Activated naive CD8-positive, alpha-beta T cell treated with anti-CD3 and anti-CD28 coated beads for 36 hours (primary cell): ENCODE results near the gene PDLIM4. TPM values are rescaled to one million over a fixed set of nuclear protein-coding genes. Genes with fewer than 3 reads are reported as not detected.

Experiments used
- DNase-seq: peaks from one replicate; pipeline ENCODE4 v3.0.0; 2021
- H3K27ac Mint-ChIP-seq: one replicate; pipeline ENCODE4 v1.8.0; 2022; ENCODE audit warnings: mild to moderate bottlenecking, moderate library complexity, mixed read lengths
- H3K27me3 Mint-ChIP-seq: one replicate; pipeline ENCODE4 v1.8.0; 2022; ENCODE audit warnings: mild to moderate bottlenecking, mixed read lengths
- H3K36me3 Mint-ChIP-seq: one replicate; pipeline ENCODE4 v1.8.0; 2021; ENCODE audit warnings: mild to moderate bottlenecking, mixed read lengths
- H3K4me1 Mint-ChIP-seq: one replicate; pipeline ENCODE4 v1.8.0; 2021; ENCODE audit warnings: mixed read lengths
- H3K4me3 Mint-ChIP-seq: one replicate; pipeline ENCODE4 v1.8.0; 2022; ENCODE audit warnings: mild to moderate bottlenecking, moderate library complexity, mixed read lengths
- H3K9me3 Mint-ChIP-seq: one replicate; pipeline ENCODE4 v1.8.0; 2022; ENCODE audit warnings: mixed read lengths
- total RNA-seq, 2 experiments: library from RNA; stranded (reverse); gene quantifications; one replicate each; pipeline ENCODE4 v1.2.3, GENCODE V29; 2021

The PDLIM4 gene
- total RNA-seq, 2 experiments from 2014 or later: 0.31 TPM; not detected in 1

DNA sequence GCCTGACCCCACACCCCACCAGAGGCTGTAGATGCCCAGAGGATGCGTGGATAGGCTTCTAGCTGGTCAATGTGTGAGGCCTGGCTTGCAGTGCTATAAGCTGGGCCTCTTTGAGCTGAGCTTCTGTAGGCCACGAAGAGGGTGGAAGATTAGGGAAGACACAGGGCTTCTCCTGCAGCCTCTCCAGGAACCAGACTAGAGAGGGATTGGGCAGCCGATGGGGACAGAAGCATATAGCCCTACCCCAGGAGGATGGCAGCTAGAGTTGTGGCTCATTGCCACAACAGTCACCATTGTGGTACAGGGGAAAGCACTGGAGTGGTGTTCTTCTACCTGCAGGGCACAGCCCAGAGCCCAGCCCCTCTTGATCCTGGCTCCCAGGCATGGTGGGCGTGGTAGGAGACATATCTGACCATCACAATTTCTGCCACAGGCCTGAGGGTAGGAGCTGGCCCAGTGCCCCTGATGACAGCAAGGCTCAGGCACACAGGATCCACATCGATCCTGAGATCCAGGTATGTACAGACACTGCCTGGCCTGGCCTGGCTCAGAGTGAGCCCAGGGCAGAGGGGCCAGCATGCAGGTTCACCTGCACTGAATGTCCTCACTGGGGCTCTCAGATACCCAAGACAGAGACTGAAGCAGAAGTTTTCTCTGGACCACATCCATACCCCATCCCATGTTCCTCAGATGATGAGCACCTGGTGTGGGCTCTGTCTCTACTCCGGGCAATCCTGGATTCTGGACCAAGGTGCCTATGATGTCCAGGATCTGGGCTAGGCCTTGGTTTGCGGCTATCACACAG, 8.7 kb downstream of the PDLIM4 start:
- peaks cover 31% of the 10 kb centered on the region for H3K4me1 Mint-ChIP-seq
- no peaks in the 10 kb centered on the region for H3K9me3 Mint-ChIP-seq
- no peaks in the 10 kb centered on the region for H3K36me3 Mint-ChIP-seq
- no peak overlapping the region for H3K4me3 Mint-ChIP-seq
- H3K27me3 Mint-ChIP-seq: no peaks in the 10 kb centered on the region
- no peak overlapping the region for H3K27ac Mint-ChIP-seq
- DNase-seq: no peak

DNA sequence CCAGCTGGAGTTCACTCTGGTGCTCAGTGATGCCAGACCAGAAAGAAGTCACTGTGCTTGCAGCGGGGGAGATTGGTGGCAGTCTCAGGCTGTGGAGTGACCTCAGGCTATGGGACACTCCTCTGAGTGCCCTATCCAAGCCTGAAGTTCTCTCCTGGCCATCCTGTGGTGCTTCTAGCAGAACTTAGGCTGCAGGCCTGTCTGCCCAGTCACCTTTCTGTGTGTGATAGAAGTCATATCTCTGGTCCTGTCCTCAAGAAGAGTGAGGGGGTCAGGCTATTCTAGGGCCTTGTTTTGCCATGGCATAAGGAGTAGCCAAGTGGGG, 9.3 kb downstream of the PDLIM4 start:
- no peaks in the 10 kb centered on the region for H3K9me3 Mint-ChIP-seq
- H3K27ac Mint-ChIP-seq: no peak overlapping the region
- no peak for DNase-seq
- H3K4me1 Mint-ChIP-seq: peaks cover 31% of the 10 kb centered on the region
- H3K27me3 Mint-ChIP-seq: no peaks in the 10 kb centered on the region
- no peaks in the 10 kb centered on the region for H3K36me3 Mint-ChIP-seq
- no peak overlapping the region for H3K4me3 Mint-ChIP-seq

DNA sequence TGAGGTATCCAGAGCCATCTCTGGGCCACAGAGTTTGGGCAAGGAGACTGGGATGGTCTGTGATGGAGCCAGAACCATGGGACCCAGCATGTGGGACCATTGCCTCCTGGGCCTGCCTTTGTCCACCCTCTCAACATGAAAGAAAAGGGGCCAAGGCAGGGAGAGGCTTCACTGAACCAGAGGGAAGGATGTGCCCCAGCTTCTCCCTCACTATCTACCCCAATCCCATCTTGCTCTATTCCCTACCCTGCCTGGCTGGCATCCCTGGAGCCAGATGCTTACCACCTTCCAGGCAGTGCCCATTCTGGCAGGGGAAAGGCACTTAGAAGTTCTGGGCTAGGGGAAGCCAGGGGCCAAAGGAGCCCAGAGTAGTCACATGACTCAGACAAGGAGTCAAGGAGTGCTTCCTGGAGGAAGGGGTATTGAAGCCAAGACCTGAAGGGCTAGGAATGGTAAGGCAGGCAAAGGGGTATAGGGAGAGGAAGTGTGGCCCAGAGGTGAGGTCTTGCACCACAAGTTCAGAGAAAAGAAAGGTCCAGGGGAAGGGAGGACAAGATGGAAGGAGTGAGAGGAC, 9.8 kb downstream of the PDLIM4 start:
- peak overlapping the region; percentile 46 for H3K27ac Mint-ChIP-seq
- H3K36me3 Mint-ChIP-seq: no peaks in the 10 kb centered on the region
- no peak overlapping the region for H3K4me3 Mint-ChIP-seq
- DNase-seq: no peak
- H3K27me3 Mint-ChIP-seq: no peaks in the 10 kb centered on the region
- H3K4me1 Mint-ChIP-seq: peaks cover 30% of the 10 kb centered on the region
- H3K9me3 Mint-ChIP-seq: no peaks in the 10 kb centered on the region

DNA sequence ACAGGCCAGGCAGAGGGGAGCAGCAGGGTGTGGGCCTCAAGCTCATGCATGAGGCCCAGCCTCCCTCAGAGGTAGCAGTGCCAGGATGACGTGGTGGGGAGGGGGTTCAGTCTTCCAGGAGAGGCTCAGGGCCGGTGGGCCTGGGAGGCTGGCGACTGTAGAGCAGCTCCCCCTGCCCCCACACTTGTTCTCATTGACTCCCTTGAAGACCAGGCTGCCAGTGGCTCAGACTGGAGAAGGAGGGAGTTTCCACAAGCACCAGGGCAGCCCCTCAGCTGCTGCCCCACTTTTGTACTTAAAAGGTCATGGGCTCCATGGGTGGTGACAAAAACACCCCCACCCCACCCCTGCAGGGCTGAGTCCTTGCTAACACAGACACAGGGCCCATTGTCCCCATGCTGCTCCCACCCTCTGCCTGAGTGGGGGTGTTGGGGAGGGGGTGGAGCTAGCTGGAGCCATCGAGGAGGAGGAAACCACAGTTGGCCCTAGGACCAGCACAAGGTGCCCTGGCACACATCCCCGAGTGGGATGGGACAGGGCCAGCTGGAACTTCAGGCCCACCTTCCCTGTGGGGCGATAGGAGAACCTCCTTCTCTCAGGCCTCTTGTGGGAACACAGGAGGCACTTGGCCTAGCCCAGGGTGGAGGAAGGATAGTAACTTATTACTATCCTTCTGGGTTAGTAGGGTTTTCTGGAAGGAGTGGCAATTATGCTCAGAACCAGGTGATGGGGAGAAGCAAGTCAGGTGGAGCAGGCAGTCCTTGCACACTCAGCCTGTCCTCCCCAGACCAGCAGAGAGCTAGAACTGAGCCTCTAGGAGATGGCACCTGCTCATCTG, 10.7 kb downstream of the PDLIM4 start:
- H3K9me3 Mint-ChIP-seq: no peaks in the 10 kb centered on the region
- peaks cover 31% of the 10 kb centered on the region for H3K4me1 Mint-ChIP-seq
- H3K27ac Mint-ChIP-seq: peak overlapping the region; percentile 5

DNA sequence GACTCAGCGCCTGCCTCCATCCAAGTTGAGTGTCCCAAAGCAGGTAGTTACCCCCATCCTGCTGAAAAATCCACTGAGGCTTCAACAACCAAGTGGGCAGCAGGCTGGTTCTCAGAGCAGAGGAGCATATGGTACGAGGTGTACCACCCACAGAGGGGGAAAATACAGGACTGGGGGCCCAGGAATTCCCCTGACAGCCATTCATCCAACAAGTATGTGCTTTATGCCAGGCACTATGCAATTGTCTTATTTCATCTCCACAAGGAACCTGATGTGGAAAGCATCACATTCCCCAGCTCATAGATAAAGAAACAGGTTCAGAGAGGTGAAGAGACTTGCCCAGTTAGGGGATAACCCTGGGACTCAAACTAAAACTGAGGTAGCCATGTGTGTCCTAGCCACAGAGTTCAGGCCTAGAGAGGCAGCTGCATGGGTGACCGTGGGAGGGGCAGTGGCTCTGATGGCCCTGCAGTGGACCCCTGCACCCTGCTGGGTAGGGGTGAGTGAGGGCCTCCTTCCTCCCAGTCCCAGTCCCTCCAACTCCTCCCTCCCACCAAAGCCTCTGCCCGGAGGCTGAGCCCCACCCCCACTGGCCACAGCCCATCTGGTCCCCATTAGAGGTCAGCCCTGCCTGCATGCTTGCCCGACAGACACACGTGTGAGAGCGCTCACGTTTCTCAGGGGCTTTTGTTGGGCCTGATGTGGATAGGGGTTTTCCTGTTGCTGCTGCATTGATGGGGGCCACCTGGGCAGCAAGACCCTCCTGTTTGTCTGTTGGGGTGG, 11.5 kb downstream of the PDLIM4 start:
- Mint-ChIP-seq H3K27me3 (peaks cover 8% of the 10 kb centered on the region), H3K9me3 (no peaks in the 10 kb centered on the region), H3K27ac (peak overlapping the region; percentile 5), H3K4me1 (peaks cover 24% of the 10 kb centered on the region), H3K36me3 (no peaks in the 10 kb centered on the region), H3K4me3 (no peak overlapping the region)
- DNase-seq: no peak

More for the DNA sequence above, 10.7 kb downstream of the PDLIM4 start:
- DNase-seq: no peak
- no peaks in the 10 kb centered on the region for H3K36me3 Mint-ChIP-seq
- no peak overlapping the region for H3K4me3 Mint-ChIP-seq
- peaks cover 3% of the 10 kb centered on the region for H3K27me3 Mint-ChIP-seq

DNA sequence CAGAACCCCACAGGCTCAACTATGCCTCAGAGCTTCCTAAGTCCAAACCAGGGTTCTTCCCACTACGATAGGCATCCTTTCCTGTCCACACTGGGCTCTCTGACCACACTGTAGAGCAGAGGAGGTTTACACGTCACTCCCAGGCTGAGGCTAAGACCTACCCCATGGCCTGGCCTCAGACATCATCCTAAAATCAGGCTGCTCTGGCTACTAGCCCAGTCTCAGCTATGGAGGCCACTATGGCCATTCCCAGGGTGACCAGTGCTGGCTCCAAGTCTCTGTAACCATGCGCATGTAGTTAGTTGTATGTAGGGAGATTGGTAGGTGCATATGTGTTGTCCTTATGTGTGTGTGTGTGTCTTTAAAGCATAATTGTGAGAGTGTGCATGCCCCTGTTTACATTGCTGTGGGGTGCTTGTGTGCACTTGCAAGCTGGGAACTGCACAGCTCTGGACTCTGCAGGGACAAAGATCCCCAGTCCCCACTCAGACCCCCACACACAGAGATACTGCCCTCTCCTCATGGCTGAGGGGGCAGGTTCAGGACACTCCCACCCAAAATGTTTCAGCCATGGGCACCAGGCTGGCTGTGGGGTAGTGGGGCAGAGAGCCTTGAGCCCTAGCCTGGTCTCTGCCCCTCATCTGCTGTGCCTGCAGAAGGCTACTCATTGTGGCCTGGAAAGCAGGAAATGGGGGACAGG, 12.3 kb downstream of the PDLIM4 start:
- H3K27me3 Mint-ChIP-seq: peaks cover 8% of the 10 kb centered on the region
- peaks cover 15% of the 10 kb centered on the region for H3K4me1 Mint-ChIP-seq
- no peak overlapping the region for H3K27ac Mint-ChIP-seq
- no peaks in the 10 kb centered on the region for H3K9me3 Mint-ChIP-seq
- H3K36me3 Mint-ChIP-seq: no peaks in the 10 kb centered on the region
- H3K4me3 Mint-ChIP-seq: no peak overlapping the region
- DNase-seq: no peak

DNA sequence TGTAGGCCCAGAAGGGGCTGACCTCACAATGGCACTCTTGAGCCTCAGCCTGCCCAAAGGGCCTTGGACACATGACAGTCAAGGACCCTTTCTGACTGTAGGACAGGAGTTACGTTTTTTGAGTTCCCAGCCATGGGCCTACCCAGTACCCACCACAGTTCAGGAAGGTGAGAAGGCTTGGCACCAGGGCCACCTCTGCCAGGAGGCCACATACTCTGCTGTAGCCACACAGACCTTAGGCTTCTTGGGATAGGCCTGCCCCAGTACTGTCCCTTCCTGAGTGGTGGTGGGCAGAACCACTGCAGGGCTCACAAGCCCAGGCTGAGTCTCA, 12.8 kb downstream of the PDLIM4 start:
- Mint-ChIP-seq H3K27ac (no peak overlapping the region), H3K27me3 (peaks cover 8% of the 10 kb centered on the region), H3K4me1 (peaks cover 14% of the 10 kb centered on the region), H3K4me3 (no peak overlapping the region), H3K9me3 (no peaks in the 10 kb centered on the region), H3K36me3 (no peaks in the 10 kb centered on the region)
- DNase-seq: no peak

DNA sequence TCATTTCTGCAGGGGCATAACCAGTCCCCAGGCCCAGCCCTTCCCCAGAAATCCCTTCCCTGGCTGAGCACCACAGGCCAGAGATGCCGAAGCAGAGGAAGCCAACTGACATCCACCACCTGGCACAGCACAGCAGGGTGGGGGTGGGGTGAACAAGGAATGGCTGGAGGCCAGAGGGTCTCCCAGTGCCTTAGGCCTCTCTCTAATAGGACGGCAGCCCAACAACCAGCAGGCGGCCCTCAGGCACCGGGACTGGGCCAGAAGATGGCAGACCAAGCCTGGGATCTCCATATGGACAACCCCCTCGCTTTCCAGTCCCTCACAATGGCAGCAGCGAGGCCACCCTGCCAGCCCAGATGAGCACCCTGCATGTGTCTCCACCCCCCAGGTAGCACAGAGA, 13.2 kb downstream of the PDLIM4 start:
- H3K27ac Mint-ChIP-seq: no peak overlapping the region
- peaks cover 14% of the 10 kb centered on the region for H3K4me1 Mint-ChIP-seq
- H3K27me3 Mint-ChIP-seq: peaks cover 8% of the 10 kb centered on the region
- H3K4me3 Mint-ChIP-seq: no peak overlapping the region
- no peaks in the 10 kb centered on the region for H3K36me3 Mint-ChIP-seq
- no peaks in the 10 kb centered on the region for H3K9me3 Mint-ChIP-seq
- no peak for DNase-seq

DNA sequence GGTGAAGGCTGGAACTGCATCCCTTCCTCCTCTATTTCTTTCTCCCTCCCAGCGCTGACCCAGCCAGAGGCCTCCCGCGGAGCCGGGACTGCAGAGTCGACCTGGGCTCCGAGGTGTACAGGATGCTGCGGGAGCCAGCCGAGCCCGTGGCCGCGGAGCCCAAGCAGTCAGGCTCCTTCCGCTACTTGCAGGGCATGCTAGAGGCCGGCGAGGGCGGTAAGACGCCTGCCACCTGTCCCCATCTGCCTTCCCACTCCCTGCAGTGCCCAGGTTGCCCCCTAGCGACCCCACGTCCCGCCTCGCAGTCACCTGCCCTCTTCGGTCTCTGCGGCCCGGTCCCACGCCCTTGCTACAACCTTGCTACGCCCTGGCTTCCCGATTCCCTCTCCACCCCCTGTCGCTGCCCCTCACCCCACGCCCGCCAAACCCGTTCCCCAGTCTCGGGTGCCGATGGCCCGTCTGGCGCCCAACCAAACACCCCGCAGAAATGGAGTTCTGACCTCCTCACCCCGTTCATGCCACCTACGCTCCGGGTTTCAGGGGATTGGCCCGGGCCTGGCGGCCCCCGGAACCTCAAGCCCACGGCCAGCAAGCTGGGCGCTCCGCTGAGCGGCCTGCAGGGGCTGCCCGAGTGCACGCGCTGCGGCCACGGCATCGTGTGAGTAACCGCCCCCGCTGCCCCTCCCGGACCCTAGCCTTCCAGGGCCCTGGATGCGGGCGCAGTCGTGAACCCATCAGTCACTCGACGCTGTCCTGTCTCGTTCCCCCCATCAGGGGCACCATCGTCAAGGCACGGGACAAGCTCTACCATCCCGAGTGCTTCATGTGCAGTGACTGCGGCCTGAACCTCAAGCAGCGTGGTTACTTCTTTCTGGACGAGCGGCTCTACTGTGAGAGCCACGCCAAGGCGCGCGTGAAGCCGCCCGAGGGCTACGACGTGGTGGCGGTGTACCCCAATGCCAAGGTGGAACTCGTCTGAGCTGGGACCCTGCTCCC, 14.1 kb downstream of the PDLIM4 start:
- peaks cover 14% of the 10 kb centered on the region for H3K4me1 Mint-ChIP-seq
- no peaks in the 10 kb centered on the region for H3K9me3 Mint-ChIP-seq
- H3K27me3 Mint-ChIP-seq: peaks cover 8% of the 10 kb centered on the region
- no peak overlapping the region for H3K27ac Mint-ChIP-seq
- H3K4me3 Mint-ChIP-seq: no peak overlapping the region
- DNase-seq: no peak
- H3K36me3 Mint-ChIP-seq: no peaks in the 10 kb centered on the region

DNA sequence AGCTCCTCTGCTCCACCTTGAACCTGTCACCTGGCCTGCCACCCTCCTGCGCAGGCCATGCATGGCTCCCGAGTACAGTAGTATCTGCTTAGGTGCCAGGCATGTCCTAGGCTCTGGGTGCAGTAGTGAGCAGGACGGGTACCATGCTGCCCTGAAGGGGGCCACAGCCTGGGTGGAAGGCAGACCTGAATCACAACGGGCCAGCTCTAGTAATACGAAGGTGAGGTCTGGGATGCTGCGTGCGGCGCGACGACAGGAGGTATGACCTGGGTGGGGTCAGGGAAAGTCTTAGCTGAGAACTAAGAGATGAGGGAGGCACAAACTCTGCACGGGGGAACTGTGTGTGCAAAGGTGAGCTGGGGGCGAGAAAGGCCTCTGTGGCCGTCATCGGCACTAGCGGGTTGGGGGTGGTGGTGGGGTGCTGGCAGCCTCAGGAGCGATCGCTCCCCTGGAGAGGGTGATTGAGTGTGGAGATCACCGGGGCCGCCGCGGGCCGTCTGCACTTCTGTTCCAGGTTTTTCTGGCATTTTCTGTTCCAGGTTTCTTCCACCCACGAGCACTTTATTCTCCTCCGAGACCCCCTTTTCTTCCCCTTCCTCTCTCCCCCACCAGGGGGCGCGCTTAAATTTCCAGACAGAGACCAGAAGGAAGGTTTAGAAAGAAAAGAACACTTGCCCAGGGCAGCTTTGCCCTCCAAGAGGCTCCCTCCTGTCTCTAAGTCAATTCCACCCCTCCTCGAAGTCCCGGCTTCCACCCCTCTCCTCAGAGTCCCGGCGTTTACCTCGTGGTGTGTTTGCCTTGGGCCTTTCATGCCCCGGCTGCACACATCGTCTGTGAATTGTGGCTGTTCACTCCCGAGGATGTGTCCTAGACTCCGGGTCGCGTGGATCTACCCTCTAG, 15.1 kb downstream of the PDLIM4 start:
- peak; percentile 67 for DNase-seq
- no peak overlapping the region for H3K4me3 Mint-ChIP-seq
- peaks cover 14% of the 10 kb centered on the region for H3K4me1 Mint-ChIP-seq
- H3K9me3 Mint-ChIP-seq: no peaks in the 10 kb centered on the region
- no peak overlapping the region for H3K27ac Mint-ChIP-seq
- H3K27me3 Mint-ChIP-seq: peaks cover 8% of the 10 kb centered on the region
- H3K36me3 Mint-ChIP-seq: no peaks in the 10 kb centered on the region

DNA sequence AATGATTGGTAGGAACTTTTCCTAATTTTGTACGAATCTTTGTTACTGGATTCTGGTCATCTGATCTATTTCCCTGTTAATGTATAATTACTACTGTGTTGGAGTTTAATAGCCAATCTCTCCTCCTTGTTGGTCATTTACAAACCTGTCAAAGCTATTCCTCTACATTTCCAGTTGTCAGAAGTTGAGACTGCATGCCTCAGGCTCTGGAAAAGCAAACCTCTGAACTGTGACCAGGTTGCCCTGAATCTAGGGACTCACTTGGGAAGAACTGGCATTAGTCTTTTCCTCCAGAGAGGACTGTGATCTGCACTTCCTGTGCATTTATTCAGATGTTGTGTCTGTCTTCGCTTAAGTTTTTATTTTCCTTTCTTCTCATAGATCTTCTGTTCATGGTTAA, 16.1 kb downstream of the PDLIM4 start:
- peaks cover 12% of the 10 kb centered on the region for H3K4me1 Mint-ChIP-seq
- H3K9me3 Mint-ChIP-seq: no peaks in the 10 kb centered on the region
- no peak overlapping the region for H3K4me3 Mint-ChIP-seq
- H3K27ac Mint-ChIP-seq: no peak overlapping the region
- no peak for DNase-seq
- peaks cover 8% of the 10 kb centered on the region for H3K27me3 Mint-ChIP-seq
- no peaks in the 10 kb centered on the region for H3K36me3 Mint-ChIP-seq

DNA sequence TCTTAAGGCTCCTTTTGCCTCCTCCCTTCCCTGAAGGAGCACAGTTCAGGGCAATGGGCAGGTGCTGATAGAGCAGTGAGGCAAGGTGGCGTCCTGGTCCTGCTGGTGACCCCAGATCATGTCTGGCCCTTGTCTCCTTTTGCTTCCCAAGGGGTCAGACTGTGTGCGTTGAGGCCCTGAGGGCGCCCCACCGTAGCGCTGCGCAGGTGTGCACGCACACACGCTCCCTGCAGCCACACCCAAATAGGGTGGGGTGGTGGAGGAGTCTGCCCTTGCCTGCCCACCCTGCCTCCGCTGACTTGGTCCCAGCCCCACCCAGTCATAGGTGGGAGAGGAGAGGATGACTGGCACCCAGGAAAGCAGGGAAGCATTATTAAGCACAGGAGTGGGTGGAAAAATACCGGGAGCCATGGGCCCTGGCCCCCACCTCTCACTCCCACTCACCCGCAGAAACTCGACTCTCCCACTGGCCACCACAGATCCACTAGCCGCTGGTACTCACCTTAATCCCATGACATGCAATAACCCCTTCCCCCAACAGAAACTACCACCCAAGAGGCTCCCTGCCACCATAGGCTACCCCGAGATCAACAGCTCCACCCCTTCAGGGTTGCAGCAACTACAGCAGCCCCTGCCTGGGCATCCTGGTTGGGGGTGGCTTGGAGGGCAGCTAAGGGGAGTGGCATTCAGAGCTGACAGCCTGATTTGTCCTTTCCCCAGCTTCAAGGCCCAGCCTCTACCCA, 16.7 kb downstream of the PDLIM4 start:
- H3K9me3 Mint-ChIP-seq: no peaks in the 10 kb centered on the region
- H3K4me3 Mint-ChIP-seq: no peak overlapping the region
- no peak overlapping the region for H3K27ac Mint-ChIP-seq
- peaks cover 8% of the 10 kb centered on the region for H3K27me3 Mint-ChIP-seq
- H3K36me3 Mint-ChIP-seq: no peaks in the 10 kb centered on the region
- peaks cover 11% of the 10 kb centered on the region for H3K4me1 Mint-ChIP-seq
- no peak for DNase-seq
